Ishikawa (cell line): ENCODE measurements around the gene CRYAB.

ENCODE experiments used
- CEBPB ChIP-seq: IDR thresholded peaks from 2 replicates; pipeline ENCODE4 v1.6.1; 2012
- CREB1 ChIP-seq: IDR thresholded peaks from 2 replicates; pipeline ENCODE4 v1.6.1; 2012; ENCODE audit warnings: low read depth
- EGR1 ChIP-seq: IDR thresholded peaks from 2 replicates; pipeline ENCODE4 v1.6.1; 2012
- EP300 ChIP-seq: IDR thresholded peaks from 2 replicates; pipeline ENCODE4 v1.6.1; 2012; ENCODE audit warnings: borderline replicate concordance
- FOXM1 ChIP-seq: IDR thresholded peaks from 2 replicates; pipeline ENCODE4 v1.6.1; 2012; ENCODE audit warnings: low read depth, borderline replicate concordance
- NFIC ChIP-seq: IDR thresholded peaks from 2 replicates; pipeline ENCODE4 v1.6.1; 2012
- RAD21 ChIP-seq: IDR thresholded peaks from 2 replicates; pipeline ENCODE4 v1.6.1; 2012; ENCODE audit warnings: low read depth
- TAF1 ChIP-seq: IDR thresholded peaks from 2 replicates; pipeline ENCODE4 v1.6.1; 2012; ENCODE audit warnings: low read depth, mild to moderate bottlenecking
- TCF12 ChIP-seq: IDR thresholded peaks from 2 replicates; pipeline ENCODE4 v1.6.1; 2012; ENCODE audit warnings: low read depth
- TEAD4 ChIP-seq: IDR thresholded peaks from 2 replicates; pipeline ENCODE4 v1.6.1; 2012
- YY1 ChIP-seq: IDR thresholded peaks from 2 replicates; pipeline ENCODE4 v1.6.1; 2012; ENCODE audit warnings: low read depth
- ZBTB7A ChIP-seq: IDR thresholded peaks from 2 replicates; pipeline ENCODE4 v1.6.1; 2012; ENCODE audit warnings: low read depth
- TF ChIP-seq, protein P1 (sequence below): IDR thresholded peaks from 2 replicates; pipeline ENCODE4 v1.6.1; 2012; ENCODE audit warnings: low read depth, mild to moderate bottlenecking
- TF ChIP-seq, protein P2 (sequence below): IDR thresholded peaks from 2 replicates; pipeline ENCODE4 v1.6.1; 2012
- TF ChIP-seq, protein P3 (sequence below): IDR thresholded peaks from 2 replicates; pipeline ENCODE4 v1.6.1; 2012

The CRYAB gene

GRCh38 chr11:111878385-111878848 is 33.2 kb downstream of the CRYAB start:
- TF ChIP-seq, protein P1, sequence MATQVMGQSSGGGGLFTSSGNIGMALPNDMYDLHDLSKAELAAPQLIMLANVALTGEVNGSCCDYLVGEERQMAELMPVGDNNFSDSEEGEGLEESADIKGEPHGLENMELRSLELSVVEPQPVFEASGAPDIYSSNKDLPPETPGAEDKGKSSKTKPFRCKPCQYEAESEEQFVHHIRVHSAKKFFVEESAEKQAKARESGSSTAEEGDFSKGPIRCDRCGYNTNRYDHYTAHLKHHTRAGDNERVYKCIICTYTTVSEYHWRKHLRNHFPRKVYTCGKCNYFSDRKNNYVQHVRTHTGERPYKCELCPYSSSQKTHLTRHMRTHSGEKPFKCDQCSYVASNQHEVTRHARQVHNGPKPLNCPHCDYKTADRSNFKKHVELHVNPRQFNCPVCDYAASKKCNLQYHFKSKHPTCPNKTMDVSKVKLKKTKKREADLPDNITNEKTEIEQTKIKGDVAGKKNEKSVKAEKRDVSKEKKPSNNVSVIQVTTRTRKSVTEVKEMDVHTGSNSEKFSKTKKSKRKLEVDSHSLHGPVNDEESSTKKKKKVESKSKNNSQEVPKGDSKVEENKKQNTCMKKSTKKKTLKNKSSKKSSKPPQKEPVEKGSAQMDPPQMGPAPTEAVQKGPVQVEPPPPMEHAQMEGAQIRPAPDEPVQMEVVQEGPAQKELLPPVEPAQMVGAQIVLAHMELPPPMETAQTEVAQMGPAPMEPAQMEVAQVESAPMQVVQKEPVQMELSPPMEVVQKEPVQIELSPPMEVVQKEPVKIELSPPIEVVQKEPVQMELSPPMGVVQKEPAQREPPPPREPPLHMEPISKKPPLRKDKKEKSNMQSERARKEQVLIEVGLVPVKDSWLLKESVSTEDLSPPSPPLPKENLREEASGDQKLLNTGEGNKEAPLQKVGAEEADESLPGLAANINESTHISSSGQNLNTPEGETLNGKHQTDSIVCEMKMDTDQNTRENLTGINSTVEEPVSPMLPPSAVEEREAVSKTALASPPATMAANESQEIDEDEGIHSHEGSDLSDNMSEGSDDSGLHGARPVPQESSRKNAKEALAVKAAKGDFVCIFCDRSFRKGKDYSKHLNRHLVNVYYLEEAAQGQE = no peak
- TF ChIP-seq CEBPB (no peak), NFIC (no peak), TAF1 (no peak), RAD21 (peak; percentile 40)

GRCh38 chr11:111871693-111872161 is 39.8 kb downstream of the CRYAB start:
- no peak for TF ChIP-seq EP300
- no peak for TF ChIP-seq NFIC

DNA sequence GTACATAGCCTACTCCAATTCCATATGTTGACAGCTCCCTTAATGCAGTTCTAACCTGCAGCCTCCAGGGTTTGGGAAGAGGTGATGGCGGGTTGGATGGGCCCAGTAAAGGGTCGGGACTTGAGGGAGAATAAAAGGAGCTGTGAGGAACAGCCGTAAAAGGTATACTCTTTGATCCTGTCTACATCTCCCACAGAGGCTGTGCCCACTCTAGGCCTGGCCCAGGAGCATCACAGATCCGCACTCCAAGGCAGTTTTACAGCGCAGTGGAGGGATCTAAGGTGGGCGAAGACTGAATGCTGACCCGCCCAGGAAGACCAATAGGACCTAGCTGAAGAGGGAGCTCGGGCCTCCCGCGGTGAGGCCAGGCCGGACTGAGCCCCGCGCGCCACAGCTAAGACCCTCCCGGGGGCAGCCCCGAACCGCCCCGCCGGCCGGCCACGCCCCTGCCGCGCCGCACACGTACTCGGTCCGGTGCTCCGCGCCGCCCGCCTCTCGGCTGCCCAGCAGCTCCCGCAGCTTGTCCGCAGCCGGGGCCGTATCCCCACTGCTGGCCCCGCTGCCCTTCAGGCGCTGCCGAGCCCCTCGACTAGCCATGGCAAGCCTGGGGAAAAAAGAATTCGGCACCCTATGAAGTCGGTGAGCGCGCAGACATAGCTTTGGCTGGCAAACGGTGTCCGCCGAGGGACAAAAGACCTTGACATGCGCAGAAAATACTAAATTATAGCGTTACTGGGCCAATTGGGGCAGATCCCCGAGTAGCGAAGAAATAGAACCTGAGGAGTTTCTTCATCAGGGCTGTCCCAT is 40.5 kb downstream of the CRYAB start, which contains the start of gene ALG9:
ALG9 (minus strand) TSS at position 696 of the 807 bp plus-strand sequence; CDS start at position 597, 99 bp downstream.
- TF ChIP-seq TAF1 (peak; percentile 30; the same call in 1 of the 2 replicates), EGR1 (no peak), ZBTB7A (peak; percentile 66; the same call in 1 of the 2 replicates), YY1 (peak; percentile 81)

DNA sequence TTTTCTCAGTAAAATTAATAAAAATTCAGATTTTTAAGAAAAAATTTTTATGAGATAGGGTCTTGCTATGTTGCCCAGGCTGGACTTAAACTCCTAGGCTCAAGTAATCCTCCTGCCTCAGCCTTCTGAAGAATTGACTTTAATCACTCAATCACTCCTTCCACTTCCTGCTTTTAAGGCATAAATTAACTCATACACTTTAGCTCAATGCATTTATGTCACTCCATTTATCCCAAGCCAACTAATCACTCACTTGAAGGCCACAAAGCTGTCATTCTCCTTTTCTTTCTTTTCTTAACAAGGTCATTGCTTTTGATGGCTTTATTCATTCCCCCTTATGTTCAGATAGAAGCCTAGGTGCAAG is 41.1 kb downstream of the CRYAB start:
- TF ChIP-seq CREB1 (no peak), TCF12 (no peak), TAF1 (no peak), RAD21 (no peak), ZBTB7A (no peak), NFIC (no peak), EGR1 (no peak), TEAD4 (no peak), EP300 (no peak), FOXM1 (no peak), CEBPB (no peak)
- TF ChIP-seq, protein P2, sequence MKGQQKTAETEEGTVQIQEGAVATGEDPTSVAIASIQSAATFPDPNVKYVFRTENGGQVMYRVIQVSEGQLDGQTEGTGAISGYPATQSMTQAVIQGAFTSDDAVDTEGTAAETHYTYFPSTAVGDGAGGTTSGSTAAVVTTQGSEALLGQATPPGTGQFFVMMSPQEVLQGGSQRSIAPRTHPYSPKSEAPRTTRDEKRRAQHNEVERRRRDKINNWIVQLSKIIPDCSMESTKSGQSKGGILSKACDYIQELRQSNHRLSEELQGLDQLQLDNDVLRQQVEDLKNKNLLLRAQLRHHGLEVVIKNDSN = no peak
- TF ChIP-seq, protein P1 = no peak
- TF ChIP-seq, protein P3, sequence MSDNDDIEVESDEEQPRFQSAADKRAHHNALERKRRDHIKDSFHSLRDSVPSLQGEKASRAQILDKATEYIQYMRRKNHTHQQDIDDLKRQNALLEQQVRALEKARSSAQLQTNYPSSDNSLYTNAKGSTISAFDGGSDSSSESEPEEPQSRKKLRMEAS = no peak

DNA sequence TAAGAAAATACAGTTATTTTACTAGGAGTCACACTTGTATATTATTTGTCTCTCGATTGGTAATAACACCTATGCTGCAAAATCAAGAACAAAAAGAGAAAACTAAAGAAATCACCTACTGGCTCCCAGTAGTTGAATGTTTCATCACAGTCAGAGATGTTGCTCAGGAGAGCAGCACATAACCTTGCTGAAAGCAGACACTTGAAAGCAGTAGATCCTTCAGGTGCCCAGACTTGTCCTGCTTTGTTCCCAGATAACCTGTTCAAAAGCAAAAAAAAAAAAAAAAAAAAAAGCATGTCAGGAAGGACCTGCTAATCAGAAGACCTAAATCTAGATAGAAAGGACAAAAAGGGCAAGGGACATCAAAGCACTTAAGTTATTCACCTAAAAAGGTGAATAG is 41.5 kb downstream of the CRYAB start:
- TF ChIP-seq FOXM1 (no peak), EP300 (no peak), EGR1 (no peak), CEBPB (no peak), TEAD4 (no peak), CREB1 (no peak), TAF1 (no peak)
- TF ChIP-seq, protein P3 = no peak

DNA sequence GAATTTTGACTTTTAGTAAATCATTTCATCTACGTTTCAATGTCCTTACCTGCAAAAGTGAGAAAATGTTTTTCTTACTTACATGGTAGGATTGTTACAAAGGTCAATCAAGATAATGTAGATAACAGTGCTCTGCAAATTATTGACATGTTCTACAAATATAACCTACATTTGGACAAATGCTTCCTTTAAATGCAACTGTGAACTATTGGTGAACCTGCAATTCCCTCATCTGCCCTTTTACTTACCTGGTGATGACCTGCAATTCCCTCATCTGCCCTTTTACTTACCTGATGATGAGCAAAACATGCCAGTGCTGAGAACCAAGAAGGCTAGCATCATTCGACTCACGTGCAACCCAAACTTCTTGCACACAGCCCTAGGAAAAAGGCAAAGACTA is 51.3 kb downstream of the CRYAB start:
- TF ChIP-seq EGR1 (no peak), CREB1 (no peak), TAF1 (no peak), RAD21 (no peak), ZBTB7A (no peak), TEAD4 (no peak), EP300 (no peak), TCF12 (no peak), NFIC (no peak), CEBPB (no peak), FOXM1 (no peak), YY1 (no peak)
- TF ChIP-seq, protein P2 = no peak
- TF ChIP-seq, protein P3 = no peak
- TF ChIP-seq, protein P1 = no peak
